ENCODE results near the gene DECR2.
"Not testable (repeated sequence)": the region's sequence is repeated elsewhere in the genome, so short reads cannot be mapped to it uniquely, and the experiment has no call there.

Gene DECR2

GRCh38 chr16:379183-379960 lies 22.3 kb upstream of the DECR2 start:
- DNase-seq (ENCODE audit: low spot score) = no peak

- no peak for DNase-seq (ENCODE audit: low spot score)
These were observed 21.5 kb upstream of the DECR2 start for GRCh38 chr16:379961-380761.

- DNase-seq (ENCODE audit: low spot score) = no peak
These were observed 21.0 kb upstream of the DECR2 start for GRCh38 chr16:380762-381011.

- DNase-seq (ENCODE audit: low spot score) = no peak
These were observed 20.5 kb upstream of the DECR2 start for GRCh38 chr16:381012-381788.

GRCh38 chr16:381789-382717 lies 19.6 kb upstream of the DECR2 start, which contains the start of gene PGAP6:
Gene PGAP6, minus strand, starts transcription at chr16:381978. Its CDS starts 157 bp downstream, at chr16:381821.
- DNase-seq (ENCODE audit: low spot score) = no peak

- DNase-seq (ENCODE audit: low spot score) = no peak
These were observed 18.2 kb upstream of the DECR2 start for GRCh38 chr16:383326-384051.

- DNase-seq (ENCODE audit: low spot score) = peak; percentile 70
These were observed 15.0 kb upstream of the DECR2 start for GRCh38 chr16:386641-387156.

GRCh38 chr16:387761-388666 lies 13.7 kb upstream of the DECR2 start:
- DNase-seq (ENCODE audit: low spot score) = not testable (repeated sequence)

GRCh38 chr16:389352-389751 lies 12.3 kb upstream of the DECR2 start:
- no peak for DNase-seq (ENCODE audit: low spot score)

GRCh38 chr16:391885-392335 lies 9.8 kb upstream of the DECR2 start:
- peak; percentile 66 for DNase-seq (ENCODE audit: low spot score)

- DNase-seq (ENCODE audit: low spot score) = no peak
These were observed 9.1 kb upstream of the DECR2 start for GRCh38 chr16:392450-393030.

- no peak for DNase-seq (ENCODE audit: low spot score)
These were observed 5.5 kb upstream of the DECR2 start for GRCh38 chr16:396199-396598.

- no peak for DNase-seq (ENCODE audit: low spot score)
These were observed 5.1 kb upstream of the DECR2 start for GRCh38 chr16:396605-397004.

GRCh38 chr16:397135-397661 lies 4.5 kb upstream of the DECR2 start, which contains the start of gene NME4:
Gene NME4, plus strand, starts transcription at chr16:397199. Its CDS starts 24 bp downstream, at chr16:397223.
- DNase-seq (ENCODE audit: low spot score) = no peak

GRCh38 chr16:397736-398332 lies 3.9 kb upstream of the DECR2 start:
- DNase-seq (ENCODE audit: low spot score) = no peak

- DNase-seq (ENCODE audit: low spot score) = no peak
These were observed 2.9 kb upstream of the DECR2 start for GRCh38 chr16:398561-399339.

- DNase-seq (ENCODE audit: low spot score) = no peak
These were observed 2.2 kb upstream of the DECR2 start for GRCh38 chr16:399340-400019.
